Measurements from ENCODE around the gene TGIF1.
"Not testable (repeated sequence)": the region's sequence is repeated elsewhere in the genome, so short reads cannot be mapped to it uniquely, and the experiment has no call there.

TGIF1 gene

DNA sequence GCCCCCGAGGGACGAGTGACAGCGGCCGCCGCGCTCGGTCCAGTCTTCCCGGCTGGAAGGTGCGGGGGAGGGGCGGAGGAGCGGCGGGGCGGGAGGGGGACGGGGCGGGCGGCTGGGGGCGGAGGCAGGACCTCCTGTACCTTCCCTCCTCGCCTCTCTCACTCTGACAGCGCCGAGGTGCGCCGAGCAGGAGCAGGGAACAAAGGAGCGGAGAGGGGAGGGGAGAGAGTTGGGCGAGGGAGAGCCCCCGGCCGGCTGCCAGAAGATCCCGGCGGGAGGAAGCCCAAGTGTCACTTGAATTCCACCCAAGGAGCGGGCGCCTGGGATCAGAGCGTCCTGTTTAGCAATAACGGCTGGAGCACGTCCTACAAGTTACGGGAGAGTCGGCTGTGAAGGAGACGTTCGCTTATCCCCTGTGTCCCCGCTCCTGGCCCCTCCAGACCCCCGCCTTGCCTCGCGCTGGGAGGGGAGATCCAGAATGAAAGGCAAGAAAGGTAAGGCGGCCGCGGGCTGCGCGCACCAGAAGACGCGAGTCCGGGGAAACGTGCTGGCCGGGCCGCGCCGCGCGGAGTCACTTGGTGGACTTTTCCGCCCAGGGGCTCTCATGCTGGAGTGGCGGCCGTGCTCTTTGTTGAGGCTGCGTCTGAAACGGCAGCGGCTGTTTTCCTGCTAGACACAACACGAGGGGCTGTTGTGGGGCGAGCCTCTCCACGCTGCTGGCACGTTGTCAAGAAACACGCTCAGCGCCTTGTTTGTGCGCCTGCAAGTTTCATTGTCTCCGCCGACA, at the start of gene TGIF1:
TSS of gene TGIF1 (plus strand) at position 161 of the 787 bp plus-strand sequence. CDS start at position 479, 318 bp downstream.
- H3K4me3 ChIP-seq (ENCODE audit: low read length), result peak within 1 kb of the TSS; percentile 86
- H3K27ac ChIP-seq (ENCODE audit: low read length), result peak within 1 kb of the TSS; percentile 72
- peaks cover 29% of the 10 kb centered on the region for H3K4me1 ChIP-seq (ENCODE audit: control insufficient read depth, low read depth, low read length)
- no peaks in the 10 kb centered on the region for H3K9me3 ChIP-seq (ENCODE audit: control insufficient read depth, low read depth, low read length)
- no peaks in the 10 kb centered on the region for H3K27me3 ChIP-seq (ENCODE audit: control insufficient read depth, insufficient read depth, low read length)
- H3K9ac ChIP-seq (ENCODE audit: low read length), result peak within 1 kb of the TSS; percentile 96
- H3K36me3 ChIP-seq (ENCODE audit: control insufficient read depth, low read depth, low read length), result no peaks in the 10 kb centered on the region

- no peaks in the 10 kb centered on the region for H3K36me3 ChIP-seq (ENCODE audit: control insufficient read depth, low read depth, low read length)
- no peak overlapping the region for H3K9ac ChIP-seq (ENCODE audit: low read length)
- no peak overlapping the region for H3K27ac ChIP-seq (ENCODE audit: low read length)
- no peaks in the 10 kb centered on the region for H3K27me3 ChIP-seq (ENCODE audit: control insufficient read depth, insufficient read depth, low read length)
- no peak overlapping the region for H3K4me3 ChIP-seq (ENCODE audit: low read length)
- no peaks in the 10 kb centered on the region for H3K9me3 ChIP-seq (ENCODE audit: control insufficient read depth, low read depth, low read length)
- no peaks in the 10 kb centered on the region for H3K4me1 ChIP-seq (ENCODE audit: control insufficient read depth, low read depth, low read length)
These were observed 49.2 kb upstream of the TGIF1 start for GRCh38 chr18:3400567-3401296.

DNA sequence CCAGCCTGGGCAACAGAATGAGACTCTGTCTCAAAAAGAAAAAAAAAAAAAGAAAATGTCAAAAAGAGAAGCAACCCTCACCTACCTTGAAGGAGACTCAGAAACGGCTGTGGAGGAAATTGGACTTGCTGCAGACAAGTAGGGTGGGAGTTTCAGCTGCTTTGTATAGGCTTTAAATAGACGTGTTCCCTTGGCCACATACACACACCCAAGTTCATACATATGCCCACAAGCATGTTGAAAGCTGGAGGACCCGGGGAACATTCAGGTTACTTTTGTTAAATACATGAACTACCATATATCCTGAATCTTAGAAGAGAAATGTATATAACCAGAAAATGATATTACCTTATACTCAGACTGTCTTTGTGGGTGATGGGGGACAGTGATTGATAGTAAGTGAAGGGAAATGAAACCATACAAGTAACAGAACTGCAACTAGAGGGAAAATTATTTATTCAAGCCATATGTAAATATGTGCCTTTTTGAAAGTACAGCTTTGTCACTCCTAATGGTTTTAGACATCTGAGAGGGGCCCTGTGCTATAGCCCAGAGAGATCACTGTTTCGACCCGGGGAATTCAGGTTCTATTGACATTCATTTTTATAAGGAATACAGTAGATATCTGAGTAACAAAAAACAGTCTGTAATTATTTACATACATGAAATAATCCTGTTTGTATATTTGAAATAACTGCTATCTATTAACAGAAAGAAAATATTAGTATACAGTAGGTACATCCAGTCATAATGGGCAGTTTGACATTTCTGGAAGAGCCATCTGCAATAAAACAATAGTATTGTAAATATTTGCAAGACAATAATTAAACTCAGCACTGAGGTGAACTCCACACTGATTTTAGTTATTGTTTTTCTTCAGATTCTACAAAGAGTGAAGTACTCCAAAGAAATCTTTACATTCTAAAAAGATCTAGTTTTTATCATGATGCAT, 48.0 kb upstream of the TGIF1 start:
- Histone ChIP-seq H3K27me3 (ENCODE audit: control insufficient read depth, insufficient read depth, low read length) (no peaks in the 10 kb centered on the region), H3K36me3 (ENCODE audit: control insufficient read depth, low read depth, low read length) (no peaks in the 10 kb centered on the region), H3K9ac (ENCODE audit: low read length) (no peak overlapping the region), H3K9me3 (ENCODE audit: control insufficient read depth, low read depth, low read length) (no peaks in the 10 kb centered on the region), H3K4me1 (ENCODE audit: control insufficient read depth, low read depth, low read length) (no peaks in the 10 kb centered on the region), H3K4me3 (ENCODE audit: low read length) (no peak overlapping the region), H3K27ac (ENCODE audit: low read length) (no peak overlapping the region)

GRCh38 chr18:3402982-3403451, 47.0 kb upstream of the TGIF1 start:
- H3K9me3 ChIP-seq (ENCODE audit: control insufficient read depth, low read depth, low read length), result no peaks in the 10 kb centered on the region

GRCh38 chr18:3405713-3406112, 44.3 kb upstream of the TGIF1 start:
- H3K27me3 ChIP-seq (ENCODE audit: control insufficient read depth, insufficient read depth, low read length), result no peaks in the 10 kb centered on the region
- H3K4me3 ChIP-seq (ENCODE audit: low read length), result no peak overlapping the region
- H3K9me3 ChIP-seq (ENCODE audit: control insufficient read depth, low read depth, low read length), result no peaks in the 10 kb centered on the region
- H3K27ac ChIP-seq (ENCODE audit: low read length), result no peak overlapping the region
- no peaks in the 10 kb centered on the region for H3K36me3 ChIP-seq (ENCODE audit: control insufficient read depth, low read depth, low read length)
- no peak overlapping the region for H3K9ac ChIP-seq (ENCODE audit: low read length)
- H3K4me1 ChIP-seq (ENCODE audit: control insufficient read depth, low read depth, low read length), result no peaks in the 10 kb centered on the region

More at GRCh38 chr18:3402982-3403451, 47.0 kb upstream of the TGIF1 start:
- Histone ChIP-seq H3K36me3 (ENCODE audit: control insufficient read depth, low read depth, low read length) (no peaks in the 10 kb centered on the region), H3K27ac (ENCODE audit: low read length) (no peak overlapping the region), H3K4me1 (ENCODE audit: control insufficient read depth, low read depth, low read length) (no peaks in the 10 kb centered on the region), H3K4me3 (ENCODE audit: low read length) (no peak overlapping the region), H3K9ac (ENCODE audit: low read length) (no peak overlapping the region), H3K27me3 (ENCODE audit: control insufficient read depth, insufficient read depth, low read length) (no peaks in the 10 kb centered on the region)

GRCh38 chr18:3408107-3408506, 41.9 kb upstream of the TGIF1 start:
- H3K9ac ChIP-seq (ENCODE audit: low read length), result no peak overlapping the region
- no peaks in the 10 kb centered on the region for H3K4me1 ChIP-seq (ENCODE audit: control insufficient read depth, low read depth, low read length)
- H3K27me3 ChIP-seq (ENCODE audit: control insufficient read depth, insufficient read depth, low read length), result no peaks in the 10 kb centered on the region
- no peaks in the 10 kb centered on the region for H3K9me3 ChIP-seq (ENCODE audit: control insufficient read depth, low read depth, low read length)
- no peak overlapping the region for H3K4me3 ChIP-seq (ENCODE audit: low read length)
- H3K27ac ChIP-seq (ENCODE audit: low read length), result no peak overlapping the region
- H3K36me3 ChIP-seq (ENCODE audit: control insufficient read depth, low read depth, low read length), result no peaks in the 10 kb centered on the region

DNA sequence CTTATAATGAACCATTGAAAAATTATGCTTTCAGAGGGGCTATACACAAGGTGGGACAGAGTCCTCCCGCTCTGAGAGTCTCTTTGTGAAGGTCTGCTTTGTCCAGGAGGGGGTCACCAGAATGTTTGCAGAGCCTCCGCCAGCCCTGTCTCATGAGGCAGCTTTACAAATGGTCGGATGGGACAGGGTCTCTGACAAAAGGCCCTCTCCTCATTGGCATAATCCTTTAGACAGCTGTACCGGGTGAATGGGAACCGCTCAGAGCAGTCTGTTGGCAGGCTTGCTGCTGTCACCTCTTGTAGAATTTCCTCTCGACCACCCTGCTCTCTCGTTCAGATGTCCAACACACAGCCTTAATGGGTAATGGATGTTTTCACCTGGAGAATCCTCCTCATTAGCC, 40.2 kb upstream of the TGIF1 start:
- no peak overlapping the region for H3K4me3 ChIP-seq (ENCODE audit: low read length)
- H3K27me3 ChIP-seq (ENCODE audit: control insufficient read depth, insufficient read depth, low read length), result no peaks in the 10 kb centered on the region
- no peaks in the 10 kb centered on the region for H3K36me3 ChIP-seq (ENCODE audit: control insufficient read depth, low read depth, low read length)
- no peak overlapping the region for H3K9ac ChIP-seq (ENCODE audit: low read length)
- H3K9me3 ChIP-seq (ENCODE audit: control insufficient read depth, low read depth, low read length), result no peaks in the 10 kb centered on the region
- H3K27ac ChIP-seq (ENCODE audit: low read length), result no peak overlapping the region
- H3K4me1 ChIP-seq (ENCODE audit: control insufficient read depth, low read depth, low read length), result no peaks in the 10 kb centered on the region

GRCh38 chr18:3410273-3410672, 39.7 kb upstream of the TGIF1 start:
- Histone ChIP-seq H3K9ac (ENCODE audit: low read length) (no peak overlapping the region), H3K9me3 (ENCODE audit: control insufficient read depth, low read depth, low read length) (no peaks in the 10 kb centered on the region), H3K4me1 (ENCODE audit: control insufficient read depth, low read depth, low read length) (no peaks in the 10 kb centered on the region), H3K27me3 (ENCODE audit: control insufficient read depth, insufficient read depth, low read length) (no peaks in the 10 kb centered on the region), H3K36me3 (ENCODE audit: control insufficient read depth, low read depth, low read length) (no peaks in the 10 kb centered on the region), H3K27ac (ENCODE audit: low read length) (no peak overlapping the region), H3K4me3 (ENCODE audit: low read length) (no peak overlapping the region)

DNA sequence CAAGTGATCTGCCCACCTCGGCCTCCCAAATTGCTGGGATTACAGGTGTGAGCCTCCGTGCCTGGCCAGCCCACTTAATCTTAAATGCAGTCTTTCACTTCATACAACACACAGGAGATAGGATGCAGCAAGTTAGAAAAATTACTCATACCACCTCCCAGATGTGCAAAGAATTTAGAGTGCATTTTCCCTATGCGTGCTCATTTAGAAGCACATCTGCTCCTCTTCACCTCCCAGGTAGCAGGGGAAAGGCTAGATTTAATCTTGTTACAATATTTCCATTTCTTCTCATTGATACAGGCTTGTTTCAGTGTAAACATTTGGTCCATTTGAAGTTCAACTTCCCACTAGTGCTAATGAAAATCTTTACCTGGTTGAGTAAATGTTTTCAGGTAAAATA, 39.1 kb upstream of the TGIF1 start:
- not testable (repeated sequence) for H3K4me3 ChIP-seq (ENCODE audit: low read length); H3K9ac ChIP-seq (ENCODE audit: low read length); H3K9me3 ChIP-seq (ENCODE audit: control insufficient read depth, low read depth, low read length); H3K36me3 ChIP-seq (ENCODE audit: control insufficient read depth, low read depth, low read length); H3K27me3 ChIP-seq (ENCODE audit: control insufficient read depth, insufficient read depth, low read length); H3K4me1 ChIP-seq (ENCODE audit: control insufficient read depth, low read depth, low read length); H3K27ac ChIP-seq (ENCODE audit: low read length)

DNA sequence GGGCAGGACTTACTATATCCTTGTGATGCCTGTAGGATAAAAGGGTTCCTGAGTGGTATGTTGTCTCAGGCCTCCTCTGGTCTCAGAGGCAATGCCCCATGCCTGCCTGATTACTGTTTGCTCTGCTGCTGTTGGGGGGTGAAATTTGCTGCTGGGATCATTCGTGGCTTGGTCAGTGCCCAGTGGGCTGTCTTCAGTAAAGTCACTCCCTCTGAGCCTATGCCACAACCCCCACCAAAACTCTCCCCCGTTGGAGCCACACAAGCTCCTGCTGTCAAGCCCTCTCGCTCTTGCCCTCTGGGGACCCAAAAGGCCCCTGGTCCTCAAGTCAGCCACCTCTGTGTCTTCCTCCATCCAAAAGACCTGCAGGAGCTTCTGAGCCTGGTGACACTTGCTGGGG, 38.6 kb upstream of the TGIF1 start:
- Histone ChIP-seq H3K9me3 (ENCODE audit: control insufficient read depth, low read depth, low read length) (no peaks in the 10 kb centered on the region), H3K4me3 (ENCODE audit: low read length) (no peak overlapping the region), H3K36me3 (ENCODE audit: control insufficient read depth, low read depth, low read length) (no peaks in the 10 kb centered on the region), H3K27me3 (ENCODE audit: control insufficient read depth, insufficient read depth, low read length) (no peaks in the 10 kb centered on the region), H3K4me1 (ENCODE audit: control insufficient read depth, low read depth, low read length) (no peaks in the 10 kb centered on the region), H3K27ac (ENCODE audit: low read length) (no peak overlapping the region), H3K9ac (ENCODE audit: low read length) (no peak overlapping the region)

- no peaks in the 10 kb centered on the region for H3K9me3 ChIP-seq (ENCODE audit: control insufficient read depth, low read depth, low read length)
- H3K27ac ChIP-seq (ENCODE audit: low read length), result no peak overlapping the region
- no peak overlapping the region for H3K4me3 ChIP-seq (ENCODE audit: low read length)
- no peak overlapping the region for H3K9ac ChIP-seq (ENCODE audit: low read length)
- no peaks in the 10 kb centered on the region for H3K36me3 ChIP-seq (ENCODE audit: control insufficient read depth, low read depth, low read length)
- H3K4me1 ChIP-seq (ENCODE audit: control insufficient read depth, low read depth, low read length), result no peaks in the 10 kb centered on the region
- H3K27me3 ChIP-seq (ENCODE audit: control insufficient read depth, insufficient read depth, low read length), result no peaks in the 10 kb centered on the region
These were observed 38.1 kb upstream of the TGIF1 start for GRCh38 chr18:3411854-3412268.

Measured in iPS-18a (cell line).